Activated CD8-positive, alpha-beta memory T cell treated with anti-CD3 and anti-CD28 coated beads for 24 hours (primary cell): Measurements from ENCODE around the gene PPP6R3.

ENCODE experiments used
- DNase-seq: peaks from one replicate; pipeline ENCODE4 v3.0.0-alpha.2; 2020

Gene PPP6R3

DNA sequence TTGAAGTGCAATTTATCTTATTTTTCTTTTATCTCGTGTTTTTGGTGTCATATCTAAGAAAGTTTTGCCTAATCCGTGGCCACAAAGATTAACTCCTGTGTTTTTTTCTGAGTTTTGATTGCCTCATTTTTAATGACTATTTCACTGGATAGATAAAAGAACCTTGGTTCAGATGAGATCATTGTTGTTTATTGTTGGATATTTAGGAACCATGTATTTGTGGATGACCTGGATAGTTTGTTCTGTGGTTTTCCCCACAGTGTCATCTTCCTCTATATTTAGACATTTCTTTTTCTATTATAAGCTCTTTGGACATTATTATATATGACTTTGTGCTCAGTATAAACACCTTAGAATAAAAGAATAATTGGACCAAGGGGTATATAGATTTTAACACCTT is 37.2 kb downstream of the PPP6R3 start:
- DNase-seq, result no peak

DNA sequence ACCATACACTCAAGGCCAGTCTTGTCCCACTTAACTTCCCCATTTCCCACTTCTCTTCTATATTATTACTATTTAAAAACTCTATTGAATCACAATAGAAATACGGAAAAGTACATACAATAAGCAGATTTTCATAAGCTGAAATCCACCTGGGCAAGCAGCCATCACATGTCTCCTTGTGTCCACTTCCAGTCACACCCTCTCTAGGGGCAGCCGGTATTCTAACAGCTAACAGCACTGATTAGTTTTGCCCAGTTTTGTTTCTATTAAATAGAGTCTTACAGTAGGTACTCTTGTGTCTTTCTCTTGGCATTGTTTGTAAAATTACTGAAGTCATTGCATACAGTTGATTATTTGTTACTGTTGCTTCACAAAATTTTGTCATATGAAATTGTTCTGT is 37.8 kb downstream of the PPP6R3 start:
- DNase-seq, result no peak

DNA sequence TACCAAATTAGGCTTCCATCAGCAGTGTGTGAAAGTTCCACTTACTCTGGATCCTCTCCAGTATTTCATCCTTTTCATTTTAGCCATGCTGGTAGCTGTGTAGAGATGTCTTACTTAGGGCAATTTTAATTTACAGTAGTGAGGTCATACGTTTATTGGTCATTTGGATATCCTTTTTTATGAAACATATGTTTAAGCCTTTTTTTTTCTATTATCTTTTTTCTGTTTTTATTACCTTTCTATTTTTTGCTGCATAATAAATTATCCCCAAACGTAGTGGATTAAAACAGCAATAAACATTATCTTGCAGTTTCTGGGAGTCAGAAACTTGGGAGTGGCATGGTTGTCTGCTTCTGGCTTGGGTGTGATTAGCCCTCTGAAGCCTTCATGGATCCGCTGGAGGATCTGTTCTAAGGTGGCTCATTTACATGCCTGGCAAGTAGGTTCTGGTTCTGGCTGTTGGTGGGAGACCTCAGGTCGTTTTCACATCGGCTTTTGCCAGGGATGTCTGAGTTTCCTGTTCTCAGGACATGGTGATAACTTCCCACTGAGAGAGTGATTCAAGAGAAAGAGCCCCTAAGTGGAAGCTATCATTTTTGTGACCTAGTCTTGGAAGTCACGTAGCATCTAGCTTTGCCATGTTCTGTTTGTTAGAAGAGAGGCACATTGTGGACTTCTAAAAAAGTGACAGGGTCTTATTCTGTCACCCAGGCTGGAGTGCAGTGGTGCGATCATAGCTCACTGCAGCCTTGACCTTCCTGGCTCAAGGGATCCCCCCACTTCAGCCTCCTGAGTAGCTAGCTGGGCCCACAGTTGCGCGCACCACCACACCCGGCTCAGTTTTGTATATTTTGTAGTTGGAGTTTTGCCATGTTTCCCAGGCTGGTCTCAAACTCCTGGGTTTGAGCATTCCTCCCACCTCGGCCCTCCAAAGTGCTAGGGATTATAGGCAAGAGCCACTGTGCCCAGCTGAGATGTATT is 38.6 kb downstream of the PPP6R3 start:
- no peak for DNase-seq

DNA sequence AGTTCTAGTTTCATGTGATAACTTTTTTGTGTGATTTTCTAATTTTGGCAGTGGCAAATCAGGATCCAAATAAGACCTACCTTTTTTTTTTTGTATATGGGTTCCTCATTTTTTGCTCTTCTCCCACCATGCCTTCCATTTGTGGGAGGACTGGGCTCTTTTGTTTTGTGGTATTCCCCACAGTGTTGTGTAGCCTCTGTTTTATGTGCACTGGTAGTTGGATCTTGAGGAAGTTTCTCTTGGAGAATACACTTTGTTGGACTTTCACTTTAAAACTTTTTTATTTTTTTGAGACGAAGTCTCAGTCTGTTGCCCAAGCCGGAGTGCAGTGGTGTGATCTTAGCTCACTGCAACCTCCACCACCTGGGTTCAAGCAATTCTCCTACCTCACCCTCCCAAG is 39.7 kb downstream of the PPP6R3 start:
- no peak for DNase-seq

DNA sequence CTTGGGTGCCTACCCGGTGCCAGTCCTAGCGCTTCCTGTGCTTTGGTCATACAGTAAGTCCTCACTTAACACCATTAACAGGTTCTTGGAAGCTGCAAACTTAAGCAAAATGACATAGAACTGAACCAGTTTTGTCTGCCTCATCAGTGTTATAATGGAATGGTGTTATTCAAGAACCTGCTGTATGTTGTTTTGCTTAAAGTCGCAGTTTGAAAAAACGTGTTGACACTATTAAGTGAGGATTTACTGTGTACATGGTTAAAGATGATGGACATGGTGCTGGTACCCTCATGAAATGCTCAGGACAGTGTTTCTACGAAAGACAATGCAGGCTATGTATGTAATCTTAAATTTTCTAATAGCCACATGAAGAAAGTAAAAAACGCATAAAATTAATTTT is 41.3 kb downstream of the PPP6R3 start:
- DNase-seq, result no peak

DNA sequence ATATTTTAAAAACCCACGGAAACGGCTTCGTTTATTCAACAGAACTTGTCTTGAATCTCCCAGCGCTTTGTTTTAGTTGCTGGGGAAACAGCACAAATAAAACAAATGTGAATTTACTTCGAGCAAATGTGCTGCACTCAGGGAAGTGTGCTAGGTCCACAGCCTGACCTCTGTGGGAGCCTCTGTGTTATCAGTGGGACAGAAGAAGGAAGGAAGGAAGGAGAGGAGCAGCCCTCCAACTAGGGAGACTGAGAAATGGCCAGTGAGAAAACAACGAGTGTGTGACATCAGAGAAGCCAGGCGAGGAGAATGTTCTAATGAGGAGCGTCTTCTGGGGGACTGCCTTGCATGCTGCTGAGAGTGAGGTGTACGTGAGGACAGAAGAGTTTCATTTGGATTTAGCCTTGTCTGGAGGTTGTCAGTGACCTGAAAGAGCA is 42.7 kb downstream of the PPP6R3 start:
- no peak for DNase-seq

DNA sequence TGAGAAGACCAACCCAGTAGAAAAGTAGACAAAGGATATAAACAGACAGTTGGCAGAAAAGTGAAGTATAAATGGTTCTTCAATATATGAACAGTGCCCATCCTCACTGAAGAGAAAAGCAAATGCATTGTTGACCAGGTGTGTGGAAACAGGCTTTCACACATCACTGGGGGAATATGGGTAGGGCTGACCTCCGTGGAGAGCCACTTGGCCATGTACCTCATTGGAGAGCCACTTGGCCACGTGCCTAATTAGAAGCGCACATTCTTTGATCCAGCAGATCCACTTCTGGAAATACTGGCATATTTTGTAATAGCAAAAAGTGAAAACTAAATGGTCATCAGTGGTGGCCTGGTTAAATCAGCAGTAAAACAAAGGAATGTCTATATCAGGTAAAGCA is 43.2 kb downstream of the PPP6R3 start:
- no peak for DNase-seq

DNA sequence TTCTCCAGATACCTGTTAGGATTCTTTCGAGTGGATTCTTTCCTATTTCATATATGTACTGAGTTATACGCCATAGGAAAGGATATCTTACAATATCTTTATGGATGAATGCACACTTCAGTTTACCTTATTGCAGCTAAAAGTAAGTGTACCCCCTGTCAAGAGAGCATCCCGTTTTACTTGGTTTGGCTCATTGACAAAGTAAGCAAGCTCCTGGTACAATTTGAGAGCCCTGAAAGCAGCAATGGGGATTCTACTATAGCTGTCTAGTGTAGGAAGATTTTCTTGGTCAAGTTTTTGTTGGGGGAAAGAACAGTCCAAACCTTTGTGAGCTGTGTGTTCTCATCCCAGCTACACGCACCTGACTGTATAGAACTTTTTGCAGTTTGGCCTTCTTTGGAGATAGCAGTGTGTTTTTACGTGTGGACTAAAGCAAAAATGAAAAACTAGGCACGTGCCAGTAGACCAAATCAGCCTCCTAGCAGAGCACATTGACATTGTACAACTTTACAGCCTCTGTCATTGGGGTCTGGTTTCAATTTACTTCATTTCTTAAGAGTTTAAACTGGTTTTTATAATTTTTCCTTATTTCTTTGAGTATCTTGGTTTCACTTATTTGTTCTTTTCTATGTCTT is 44.0 kb downstream of the PPP6R3 start:
- no peak for DNase-seq

DNA sequence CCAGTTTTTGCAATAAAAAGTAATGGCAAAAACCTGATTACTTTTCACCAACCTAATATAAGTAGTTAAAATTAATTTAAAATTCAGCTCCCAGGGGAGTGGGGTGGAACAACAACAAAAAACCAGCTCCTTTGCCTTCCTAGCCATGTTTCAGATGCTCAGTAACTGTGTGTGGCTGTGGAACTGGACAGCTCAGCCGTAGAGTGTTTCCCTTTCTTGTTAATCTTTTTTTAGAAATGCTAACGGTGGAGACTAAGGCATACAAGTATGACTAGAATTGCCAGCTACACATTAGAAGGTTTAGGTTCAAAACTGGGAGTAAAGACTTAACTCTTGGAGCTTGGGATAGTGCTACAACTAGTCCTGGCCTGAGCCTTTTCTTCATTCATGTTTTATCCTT is 45.0 kb downstream of the PPP6R3 start:
- no peak for DNase-seq

DNA sequence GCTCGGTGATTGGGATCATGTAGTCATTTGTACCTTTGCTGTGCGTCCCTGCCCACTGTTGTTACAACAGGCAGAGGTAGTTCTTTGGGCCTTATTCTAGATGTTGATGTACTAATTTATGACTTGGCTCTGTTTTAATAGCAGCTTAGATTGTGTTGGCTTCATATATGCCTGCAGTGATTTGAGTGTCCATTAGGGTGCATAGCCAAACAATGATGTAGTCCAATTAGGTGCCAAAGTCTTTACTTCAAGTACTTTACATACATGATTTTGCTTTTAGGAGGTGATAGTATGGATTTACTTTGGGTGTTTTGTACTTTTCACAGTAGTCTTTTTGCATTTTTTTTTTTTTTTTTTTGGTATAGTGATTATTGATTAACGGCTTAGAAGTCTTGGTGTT is 46.4 kb downstream of the PPP6R3 start:
- DNase-seq, result no peak

DNA sequence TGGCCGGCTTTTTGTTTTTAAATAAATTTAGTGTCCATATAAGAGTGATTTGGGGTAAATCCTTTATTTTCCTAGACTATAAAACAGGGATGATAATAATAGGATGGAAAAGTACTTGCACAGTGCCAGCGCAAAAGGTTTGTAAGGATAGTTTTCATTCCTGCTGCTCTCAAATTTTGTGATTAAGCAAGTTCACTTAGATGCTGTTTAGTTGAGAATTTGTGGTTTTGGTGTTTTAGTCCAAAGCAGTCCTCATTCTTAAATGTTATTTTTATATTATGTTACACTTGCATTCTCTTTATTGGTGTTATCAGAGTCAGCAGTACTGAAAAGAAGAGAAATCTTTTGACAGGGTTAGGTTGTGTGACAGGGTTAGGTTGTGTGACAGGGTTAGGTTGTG is 47.9 kb downstream of the PPP6R3 start:
- no peak for DNase-seq

DNA sequence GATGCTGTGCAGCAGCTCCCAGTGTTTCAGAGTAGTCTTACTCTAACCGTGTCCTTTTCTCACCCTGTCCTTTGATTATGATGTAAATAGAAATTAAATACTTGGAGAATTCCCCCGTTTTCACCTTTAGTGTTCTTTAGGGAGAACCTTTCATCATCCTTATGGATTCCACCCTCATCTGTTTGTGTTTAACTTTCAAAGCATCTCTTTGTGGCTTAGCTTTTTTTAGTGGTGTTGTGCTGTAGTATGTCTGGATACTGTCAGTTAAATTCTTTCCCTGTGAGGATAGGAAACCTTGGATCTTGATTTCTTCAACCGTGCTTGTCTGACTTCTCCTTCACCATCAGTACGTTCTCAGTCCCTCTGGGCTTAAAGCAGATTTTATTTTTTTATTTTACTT is 48.5 kb downstream of the PPP6R3 start:
- DNase-seq, result no peak

DNA sequence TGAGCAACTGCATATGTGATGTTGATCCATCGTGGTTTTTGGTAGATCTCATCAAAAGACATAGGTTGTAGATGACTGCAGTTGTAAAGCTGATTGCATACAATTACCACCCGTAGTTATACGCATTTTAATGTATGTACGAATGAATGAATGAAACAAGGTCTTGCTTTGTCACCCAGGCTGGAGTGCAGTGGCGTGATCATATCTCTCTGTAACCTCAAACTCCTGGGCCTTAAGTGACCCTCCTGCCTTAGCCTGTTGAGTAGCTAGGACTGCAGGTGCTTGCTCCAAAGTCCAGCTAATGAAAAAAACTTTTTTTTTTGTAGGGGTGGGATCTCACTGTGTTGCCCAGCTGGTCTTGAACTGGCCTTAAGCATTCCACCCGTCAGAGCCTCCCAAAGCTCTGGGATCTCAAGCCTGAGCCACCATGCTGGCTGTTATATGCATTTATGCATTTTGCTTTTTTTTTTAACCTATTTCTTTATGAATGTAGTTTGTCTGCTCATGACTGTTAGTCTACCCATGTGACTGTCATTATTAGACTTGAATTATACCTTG is 53.5 kb downstream of the PPP6R3 start:
- DNase-seq, result no peak

DNA sequence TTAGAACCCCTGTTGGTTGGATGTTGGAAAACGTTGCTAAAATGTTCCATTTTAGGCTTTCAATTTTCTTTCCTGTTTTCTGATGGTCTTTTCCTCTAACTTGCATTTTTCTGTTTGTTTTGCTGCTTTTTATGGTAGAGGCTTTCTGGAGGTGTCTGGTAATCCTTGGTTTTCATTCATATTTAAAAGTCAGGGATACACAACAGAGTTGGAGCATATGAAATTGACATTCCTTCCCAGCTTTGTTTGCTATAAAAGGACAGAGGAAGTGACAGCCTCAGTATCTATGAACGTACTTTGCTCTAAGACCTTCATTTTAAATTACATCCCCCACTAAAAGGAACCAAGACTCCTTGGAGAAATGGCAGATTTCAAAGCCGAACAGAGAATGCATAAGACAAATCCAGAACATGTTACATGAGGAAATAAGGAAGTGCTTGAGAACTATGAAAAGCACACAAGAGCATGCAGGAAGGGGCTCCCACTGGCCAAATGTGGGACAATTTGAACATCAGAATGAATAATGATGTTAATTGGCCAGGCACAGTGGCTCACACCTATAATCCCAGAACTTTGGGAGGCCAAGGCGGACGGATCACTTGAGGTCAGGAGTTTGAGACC is 56.7 kb downstream of the PPP6R3 start:
- DNase-seq, result no peak

DNA sequence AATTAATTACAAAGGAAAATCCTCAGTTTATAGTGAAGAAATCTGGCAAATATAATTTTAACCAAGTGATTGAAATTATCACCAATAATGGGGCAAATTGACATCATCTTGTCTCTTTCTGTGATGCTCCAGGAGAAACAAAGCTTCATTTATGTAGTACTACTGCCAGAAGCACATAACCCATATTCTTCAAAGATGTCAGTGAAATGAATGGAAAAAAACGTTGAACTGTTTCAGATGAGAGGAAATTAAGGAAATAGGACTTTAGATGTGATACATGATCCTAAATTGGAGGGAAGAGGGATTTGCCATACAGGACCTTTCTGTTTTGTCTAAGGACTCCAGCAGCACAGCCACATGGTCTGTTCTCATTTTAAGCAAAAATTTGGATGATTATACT is 57.6 kb downstream of the PPP6R3 start:
- no peak for DNase-seq

DNA sequence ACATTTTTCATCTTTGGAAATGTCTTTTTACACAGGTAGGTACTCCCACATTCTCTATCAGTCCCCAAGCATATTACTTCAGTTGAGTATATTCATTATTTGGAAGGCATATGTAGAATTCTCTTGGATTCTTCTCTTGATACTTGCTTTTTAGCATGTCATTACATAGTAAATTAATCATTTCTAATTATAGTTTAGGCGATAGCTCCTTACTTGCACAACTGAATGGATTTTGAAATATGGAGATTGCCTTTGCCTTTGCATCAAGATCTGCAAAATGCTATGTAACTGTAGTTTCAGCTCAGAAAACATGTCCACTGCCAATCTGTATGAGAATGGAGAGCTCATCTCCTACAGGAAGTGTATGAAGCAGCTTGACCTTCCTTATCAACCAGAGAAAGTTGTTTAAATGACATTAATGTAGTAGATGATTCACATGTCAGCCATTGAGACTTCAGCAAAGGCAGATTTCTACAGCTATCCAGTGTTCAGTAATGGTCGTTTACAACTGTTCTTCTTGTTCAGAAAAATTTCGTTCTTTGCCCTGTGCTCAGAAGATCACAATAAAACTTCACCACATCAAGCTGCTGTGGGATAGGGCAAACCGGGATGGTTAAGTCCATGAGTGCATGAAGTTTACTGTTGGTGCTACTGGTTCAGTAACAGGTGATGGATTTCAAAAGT is 61.6 kb downstream of the PPP6R3 start:
- DNase-seq, result no peak

DNA sequence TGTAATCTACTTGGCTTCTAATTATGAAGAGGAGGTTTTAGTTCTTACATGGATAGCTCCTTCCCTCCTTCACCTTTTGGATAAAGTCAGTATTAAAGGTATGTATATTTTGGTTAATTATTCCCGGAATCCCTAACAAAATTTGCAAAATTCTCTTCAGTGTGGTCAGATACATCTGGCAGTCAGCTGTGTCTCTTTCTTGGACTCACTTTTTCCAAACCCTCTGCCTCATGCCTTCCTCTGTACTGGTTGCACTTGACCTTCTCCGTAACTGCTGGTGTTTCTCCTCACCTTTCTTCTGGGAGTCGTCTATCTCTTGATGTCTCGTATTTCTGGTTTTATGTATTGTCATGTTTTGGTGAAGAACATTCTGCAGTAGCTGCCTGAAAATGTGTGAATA is 62.5 kb downstream of the PPP6R3 start:
- DNase-seq, result no peak

DNA sequence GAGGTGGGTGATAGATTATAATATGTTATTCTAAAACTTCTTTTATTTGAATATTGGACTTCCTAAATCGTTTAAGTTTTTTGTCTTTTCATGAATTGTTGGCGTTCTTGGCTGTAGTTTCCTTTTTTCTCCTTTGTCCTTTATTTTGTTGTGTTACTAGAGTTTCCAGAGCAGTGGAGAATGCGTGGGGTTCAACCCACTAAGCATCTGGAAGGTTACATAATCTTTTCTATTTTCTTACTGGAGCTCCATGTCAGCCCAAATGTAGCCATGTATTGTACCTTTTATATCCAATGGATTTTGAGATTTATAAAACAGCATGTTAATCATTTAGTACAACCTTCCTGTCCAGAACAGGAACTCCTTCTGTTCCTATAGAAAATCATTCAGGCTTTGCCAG is 63.2 kb downstream of the PPP6R3 start:
- DNase-seq, result no peak

DNA sequence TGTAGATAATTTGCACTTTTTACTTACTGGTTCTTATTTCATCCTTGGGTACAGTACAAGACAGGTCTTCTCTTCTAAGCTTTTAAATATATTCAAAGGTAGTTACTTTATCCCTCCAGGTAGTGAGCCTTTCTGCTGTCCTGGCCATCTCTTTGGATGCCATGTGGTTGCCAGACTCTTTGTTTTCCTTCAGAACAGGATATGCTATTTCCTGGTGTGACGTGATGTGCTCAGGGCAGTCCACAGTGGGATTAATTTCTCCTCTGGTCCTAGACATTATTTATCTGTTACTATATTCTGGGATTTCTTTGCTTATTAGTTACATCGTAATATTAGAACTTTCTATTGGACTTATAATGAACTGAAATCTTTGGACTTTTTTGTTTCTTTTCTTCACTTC is 63.7 kb downstream of the PPP6R3 start:
- DNase-seq, result no peak

DNA sequence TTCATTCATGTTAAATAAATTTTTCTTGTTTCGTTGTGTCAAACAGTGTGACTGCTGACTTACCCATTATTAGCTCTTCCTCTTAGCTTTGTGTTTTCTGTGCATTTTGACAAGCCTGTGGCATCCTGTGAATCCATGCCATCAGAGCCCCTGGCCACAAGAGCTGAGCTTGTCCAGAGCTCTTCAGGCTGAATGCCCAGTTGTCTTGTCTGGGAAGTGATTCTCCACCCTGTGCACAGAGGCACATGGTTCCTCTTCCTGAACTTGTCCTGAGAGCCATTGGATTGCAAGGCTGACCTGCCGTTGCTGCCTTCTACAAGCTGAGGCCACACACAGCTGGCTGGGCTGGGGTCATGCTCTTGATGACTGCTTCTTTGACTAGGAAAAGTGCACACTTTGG is 64.1 kb downstream of the PPP6R3 start:
- no peak for DNase-seq

DNA sequence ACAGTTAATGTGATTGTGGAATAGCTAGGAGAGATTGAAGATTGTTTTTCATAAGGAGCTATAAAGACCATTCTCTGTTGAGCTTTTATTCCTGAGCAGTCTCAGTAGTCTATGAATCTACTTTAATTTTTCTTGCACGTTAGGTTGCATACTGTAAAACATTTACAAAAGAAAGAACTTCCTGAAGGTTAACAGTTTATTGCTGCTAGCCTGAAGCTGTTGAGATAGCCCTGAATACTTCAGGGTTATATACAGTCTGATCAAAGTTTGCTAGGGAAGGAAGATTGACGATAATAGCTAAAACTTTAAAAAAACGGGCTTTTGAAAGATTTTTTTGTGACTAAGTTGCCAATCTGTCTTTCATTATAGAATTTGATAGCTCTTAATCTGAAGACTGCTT is 64.8 kb downstream of the PPP6R3 start:
- DNase-seq, result no peak

DNA sequence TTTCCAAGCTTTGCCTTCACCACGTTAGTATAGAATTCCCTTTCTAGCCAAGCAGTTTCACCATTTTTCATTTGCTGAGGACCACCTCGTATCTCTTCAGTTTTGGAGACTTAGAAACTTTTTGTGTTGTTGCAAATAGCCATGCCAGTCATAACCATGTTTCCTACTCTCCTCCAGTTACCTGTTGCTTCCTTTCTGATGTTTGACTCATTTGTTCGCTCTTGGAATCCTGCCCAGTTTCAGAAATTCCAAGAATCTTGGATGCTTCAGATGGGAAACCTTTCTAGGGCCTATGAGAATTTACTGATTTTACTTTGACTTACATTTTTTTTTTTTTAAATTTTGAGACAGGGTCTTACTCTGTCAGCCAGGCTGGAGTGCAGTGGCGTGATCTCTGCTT is 65.4 kb downstream of the PPP6R3 start:
- no peak for DNase-seq

DNA sequence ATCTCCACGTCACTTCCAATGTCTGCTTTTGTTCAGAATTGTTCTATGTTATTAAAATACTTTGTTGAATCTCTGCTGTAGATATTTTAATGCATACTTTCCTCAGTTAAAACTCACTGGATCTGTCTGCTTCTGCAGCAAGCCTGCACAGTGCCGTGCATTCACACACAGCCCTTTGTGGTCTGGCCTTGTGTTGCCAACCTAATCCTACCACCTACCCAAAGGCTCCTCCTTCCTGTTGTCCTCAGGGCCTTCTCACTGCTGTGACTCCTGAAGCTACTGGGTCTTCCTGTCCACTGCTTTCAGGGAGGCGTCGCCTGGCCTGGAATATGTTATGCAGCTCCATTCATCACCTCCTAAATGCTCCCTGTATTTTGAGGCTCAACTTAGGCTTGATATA is 67.0 kb downstream of the PPP6R3 start:
- DNase-seq, result no peak
